ENCODE results near the gene SLC7A8.

DNA sequence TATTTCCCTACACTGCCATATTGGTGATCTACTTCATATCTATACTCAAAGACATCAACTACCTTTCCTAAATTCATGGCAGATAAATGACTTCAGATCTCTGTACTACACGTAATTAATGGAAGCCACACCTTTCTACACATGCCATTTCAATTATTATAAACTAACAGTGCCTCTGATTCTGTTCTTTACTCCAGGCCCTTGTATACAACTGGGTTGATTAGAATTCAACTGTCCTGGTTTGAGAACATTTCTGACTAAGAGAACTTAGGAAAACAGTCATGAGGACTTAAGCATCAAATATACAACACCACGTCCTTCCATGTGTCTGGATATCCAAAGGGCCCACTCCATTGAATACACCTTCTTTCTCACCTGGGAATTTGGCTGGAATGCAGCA, 90.4 kb downstream of the SLC7A8 start:
- TF ChIP-seq, protein P1, sequence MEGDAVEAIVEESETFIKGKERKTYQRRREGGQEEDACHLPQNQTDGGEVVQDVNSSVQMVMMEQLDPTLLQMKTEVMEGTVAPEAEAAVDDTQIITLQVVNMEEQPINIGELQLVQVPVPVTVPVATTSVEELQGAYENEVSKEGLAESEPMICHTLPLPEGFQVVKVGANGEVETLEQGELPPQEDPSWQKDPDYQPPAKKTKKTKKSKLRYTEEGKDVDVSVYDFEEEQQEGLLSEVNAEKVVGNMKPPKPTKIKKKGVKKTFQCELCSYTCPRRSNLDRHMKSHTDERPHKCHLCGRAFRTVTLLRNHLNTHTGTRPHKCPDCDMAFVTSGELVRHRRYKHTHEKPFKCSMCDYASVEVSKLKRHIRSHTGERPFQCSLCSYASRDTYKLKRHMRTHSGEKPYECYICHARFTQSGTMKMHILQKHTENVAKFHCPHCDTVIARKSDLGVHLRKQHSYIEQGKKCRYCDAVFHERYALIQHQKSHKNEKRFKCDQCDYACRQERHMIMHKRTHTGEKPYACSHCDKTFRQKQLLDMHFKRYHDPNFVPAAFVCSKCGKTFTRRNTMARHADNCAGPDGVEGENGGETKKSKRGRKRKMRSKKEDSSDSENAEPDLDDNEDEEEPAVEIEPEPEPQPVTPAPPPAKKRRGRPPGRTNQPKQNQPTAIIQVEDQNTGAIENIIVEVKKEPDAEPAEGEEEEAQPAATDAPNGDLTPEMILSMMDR (IDR thresholded peaks at IDR 0.05; ENCODE audit: borderline replicate concordance, extremely low read depth, low read length, poor library complexity, severe bottlenecking): no peak
- no peak for TF ChIP-seq EZH2 (IDR thresholded peaks at IDR 0.05; ENCODE audit: borderline replicate concordance, low read depth, low read length, severe bottlenecking)

Data from DND-41 (cell line).